Activated T-cell treated with anti-CD3 and anti-CD28 coated beads for 4 hours (primary cell): ENCODE measurements around the gene ITGA11.
A peak's percentile ranks its signal among the peaks of the same experiment; 100 is the strongest.

Experiments used
- DNase-seq: peaks from one replicate; pipeline ENCODE4 v3.0.0-alpha.2; 2020

The ITGA11 gene

DNA sequence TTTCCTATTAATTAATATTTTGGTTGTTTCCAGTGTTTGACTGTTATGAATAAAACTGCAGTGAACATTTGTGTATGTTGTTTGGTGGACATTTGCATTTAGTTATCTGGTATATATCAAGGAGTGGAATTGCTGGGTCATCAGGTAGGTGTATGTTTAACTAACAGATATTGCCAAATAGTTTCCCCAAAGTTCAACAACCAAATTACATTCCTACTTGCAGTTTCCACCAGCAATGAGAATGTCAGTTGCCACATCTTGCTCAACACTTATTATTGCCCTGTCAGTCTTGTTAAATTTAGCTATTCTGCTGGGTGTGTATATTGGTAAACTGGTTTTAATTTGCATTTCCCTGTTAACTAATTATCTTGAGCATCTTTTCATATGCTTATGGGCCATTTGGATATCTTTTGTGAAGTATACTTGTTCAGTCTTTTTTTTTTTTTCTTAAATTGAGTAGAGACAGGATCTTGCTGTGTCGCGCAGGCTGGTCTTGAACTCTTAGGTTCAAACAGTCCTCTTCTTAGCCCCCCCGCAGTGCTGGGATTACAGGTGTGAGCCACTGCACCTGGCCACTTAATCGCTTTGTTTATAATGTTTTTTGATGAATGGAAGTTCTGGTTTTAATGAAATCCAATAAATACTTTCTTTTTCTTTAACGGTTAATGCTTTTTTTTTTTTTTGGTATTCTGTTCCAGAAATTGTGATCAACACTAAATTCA, 146.5 kb downstream of the ITGA11 start:
- DNase-seq: no peak

- no peak for DNase-seq
Measured at GRCh38 chr15:68284616-68285258, 147.2 kb downstream of the ITGA11 start.

DNA sequence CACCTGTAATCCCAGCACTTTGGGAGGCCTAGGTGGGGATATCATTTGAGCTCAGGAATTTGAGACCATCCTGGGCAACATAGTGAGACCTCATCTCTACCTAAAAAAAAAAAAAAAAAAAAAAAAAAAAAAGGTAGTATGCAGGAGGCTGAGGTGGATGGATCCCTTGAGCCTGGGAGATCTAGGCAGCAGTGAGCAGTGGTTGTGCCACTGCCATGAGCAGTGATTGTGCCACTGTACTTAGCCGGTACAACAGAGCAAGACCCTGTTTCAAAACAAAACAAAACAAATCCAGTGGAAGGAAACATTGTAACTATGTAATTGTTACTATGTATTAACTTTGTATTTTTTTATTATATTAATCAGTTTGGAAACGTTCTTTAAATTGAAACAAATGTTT, 148.6 kb downstream of the ITGA11 start:
- DNase-seq: no peak

DNA sequence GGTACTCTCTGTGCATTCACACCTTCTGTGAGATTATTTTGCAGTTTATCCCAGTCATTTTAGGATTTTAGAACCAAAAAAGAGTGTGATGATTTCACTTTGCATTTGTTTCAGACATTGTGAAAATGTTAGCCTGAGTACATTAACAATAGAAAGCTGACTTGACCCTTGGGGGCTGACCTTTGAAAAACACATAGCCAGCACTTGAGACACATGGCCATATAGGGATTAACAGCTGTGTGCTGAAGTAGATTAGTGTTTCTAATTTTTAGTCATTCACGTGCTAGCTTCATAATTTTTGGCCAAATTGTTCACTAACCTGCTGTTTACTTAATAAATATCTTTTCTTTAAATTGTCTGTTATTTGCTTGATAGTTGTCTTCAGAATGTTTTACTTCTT, 151.0 kb downstream of the ITGA11 start:
- no peak for DNase-seq

DNA sequence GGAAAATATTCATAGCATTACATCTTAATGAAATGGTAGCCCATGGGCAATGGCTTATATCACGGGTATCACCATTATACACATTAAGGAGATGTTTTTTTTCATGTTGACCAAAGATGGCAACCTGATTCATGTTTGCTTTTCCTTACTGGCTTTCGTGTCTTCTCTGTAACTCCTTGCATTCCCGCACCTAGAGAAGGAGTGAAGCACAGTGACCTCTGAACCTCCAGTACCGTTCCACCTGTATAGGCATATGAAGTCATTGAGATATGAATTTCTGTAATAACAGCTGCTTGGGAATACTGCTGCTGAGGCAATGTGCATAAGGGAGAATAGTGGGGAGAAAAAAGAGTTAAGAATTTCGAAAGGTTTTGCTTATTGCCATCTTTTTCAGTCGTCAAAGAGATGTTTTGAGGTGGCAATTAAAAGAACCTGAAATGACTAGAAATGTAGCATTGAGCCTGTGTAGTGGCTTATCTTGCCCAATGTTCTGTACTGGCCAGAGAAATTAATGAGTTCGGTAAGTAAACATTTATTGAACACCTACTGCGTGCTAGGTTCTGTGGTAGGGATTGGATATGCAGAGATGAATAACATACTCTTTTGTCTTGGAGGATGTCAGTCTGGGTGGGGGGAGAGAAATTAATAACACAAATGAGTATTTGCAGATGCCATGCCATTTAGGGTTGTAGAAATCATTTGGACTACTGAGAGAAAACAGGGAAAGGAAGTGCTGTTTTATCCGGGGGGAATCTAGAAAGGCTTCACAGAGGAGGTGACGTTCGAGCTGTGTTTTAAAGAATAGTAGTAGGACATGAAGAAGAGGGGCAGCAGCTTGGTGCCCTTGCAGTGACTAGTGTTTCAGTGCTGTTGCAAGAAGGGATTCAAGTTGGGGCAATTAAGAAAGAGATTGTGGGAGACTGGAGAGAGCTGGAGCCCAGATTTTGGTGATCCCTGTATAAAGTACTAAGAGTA, 151.9 kb downstream of the ITGA11 start:
- no peak for DNase-seq

DNA sequence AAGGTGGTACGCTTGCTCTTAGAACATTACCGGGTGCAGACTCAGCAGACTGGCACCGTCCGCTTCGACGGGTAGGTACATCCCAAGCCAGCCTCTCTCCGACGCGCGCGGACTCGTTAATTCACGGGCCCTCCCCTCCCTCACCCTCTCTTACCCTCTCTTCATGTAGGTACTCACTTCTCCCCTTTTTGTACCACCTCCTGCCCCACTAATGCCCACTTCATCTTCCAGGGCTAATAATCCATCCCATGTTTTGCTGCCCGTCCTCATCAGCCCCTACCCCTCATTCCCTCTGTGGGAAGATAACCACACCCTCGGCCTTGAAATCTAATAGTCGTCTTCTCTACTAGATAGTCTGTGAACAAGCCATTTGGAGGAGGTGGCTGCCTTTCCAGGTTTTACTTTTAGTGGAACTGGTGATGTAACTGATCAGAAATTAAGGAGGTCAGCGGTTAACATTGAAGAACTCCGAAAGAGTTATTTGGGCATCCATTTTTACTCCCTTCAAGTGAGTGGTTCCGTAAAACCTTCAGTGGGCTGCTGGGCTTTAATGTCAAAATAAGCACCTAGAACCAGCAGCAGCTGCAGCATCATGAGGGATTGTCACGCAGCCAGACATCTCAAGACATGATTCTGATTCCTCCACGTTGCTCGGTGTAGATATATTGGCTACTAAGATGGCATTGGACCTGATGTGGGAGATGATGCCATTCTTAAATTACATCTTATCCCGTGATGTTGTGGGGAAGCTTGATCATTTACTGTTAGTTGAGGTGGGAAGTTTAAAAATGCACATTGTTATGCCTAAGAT, 153.2 kb downstream of the ITGA11 start:
- DNase-seq: no peak

- DNase-seq: peak; percentile 48
Measured at GRCh38 chr15:68278345-68278594, 153.7 kb downstream of the ITGA11 start.

GRCh38 chr15:68277603-68278344, 154.2 kb downstream of the ITGA11 start, which contains the start of gene FEM1B:
TSS of gene FEM1B (plus strand) at chr15:68277745. CDS start at chr15:68278418, 673 bp downstream.
- DNase-seq: peak; percentile 84

DNA sequence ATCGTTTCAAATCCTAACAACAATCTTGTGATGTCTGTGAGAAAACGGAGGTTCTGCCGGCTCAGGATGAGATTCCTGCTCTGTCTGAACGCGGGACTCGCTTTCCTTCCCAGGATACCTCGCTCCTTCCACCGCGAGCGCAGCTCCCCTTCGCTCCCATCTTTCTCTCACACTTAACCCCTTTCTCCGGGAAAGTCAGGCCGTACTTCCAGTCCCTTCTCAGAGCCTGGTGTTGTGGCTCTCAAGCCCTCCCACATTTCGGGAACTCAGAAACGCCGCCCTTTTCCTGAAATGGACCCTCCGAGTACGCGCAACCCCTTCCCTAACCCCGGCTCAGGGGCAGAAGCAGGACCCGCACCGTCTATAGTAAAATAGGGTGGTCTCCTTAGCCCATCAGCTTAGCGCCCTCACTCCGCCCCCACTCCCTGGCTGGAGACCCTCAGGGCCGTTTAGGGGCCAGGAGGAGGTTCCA, 154.8 kb downstream of the ITGA11 start:
- DNase-seq: no peak

DNA sequence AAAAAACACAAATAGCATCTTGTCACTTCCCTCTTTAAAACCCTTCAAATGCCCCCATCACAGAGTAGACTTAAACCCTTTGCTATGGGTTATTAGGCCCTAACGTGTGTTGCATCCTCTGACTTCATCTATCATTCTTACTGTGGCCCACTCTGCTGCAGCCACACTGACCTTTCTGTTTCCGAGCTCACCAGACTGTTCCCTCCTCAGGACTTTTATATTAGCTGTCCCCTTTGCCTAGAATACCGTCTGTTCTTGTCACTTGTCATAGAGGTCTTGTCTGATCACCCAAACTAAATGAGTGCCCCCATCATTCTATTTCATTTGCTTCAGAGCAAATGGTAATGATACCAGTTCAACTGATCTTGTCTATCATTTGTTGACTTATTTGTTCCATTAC, 155.3 kb downstream of the ITGA11 start:
- DNase-seq: no peak

DNA sequence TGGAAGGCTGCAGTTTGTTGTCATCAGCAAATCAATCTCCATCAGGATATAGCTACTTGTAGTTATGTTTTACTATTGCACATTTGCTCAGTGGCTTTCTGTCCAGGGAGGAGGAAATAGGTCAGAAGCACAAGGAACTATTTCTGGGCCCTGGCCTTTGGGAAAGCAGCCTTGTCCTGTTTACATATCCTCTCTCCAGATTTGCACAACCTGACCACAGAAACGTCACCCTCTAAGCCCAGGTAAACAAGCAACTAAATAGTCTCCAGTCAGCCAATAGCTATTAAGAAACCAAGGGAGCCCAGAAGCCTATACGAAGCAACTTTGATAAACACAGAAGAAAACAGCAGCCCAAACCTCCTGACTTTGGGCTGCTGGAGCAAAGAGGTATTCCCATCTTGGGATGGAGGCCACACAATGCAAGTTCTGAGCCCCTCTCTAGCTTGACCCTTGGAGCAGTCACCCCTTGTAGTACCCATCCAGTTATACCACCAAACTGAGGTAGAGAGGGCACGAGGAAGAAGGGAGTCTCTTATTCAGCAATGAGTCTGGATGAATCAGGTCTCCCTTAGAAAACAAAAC, 156.7 kb downstream of the ITGA11 start:
- no peak for DNase-seq

DNA sequence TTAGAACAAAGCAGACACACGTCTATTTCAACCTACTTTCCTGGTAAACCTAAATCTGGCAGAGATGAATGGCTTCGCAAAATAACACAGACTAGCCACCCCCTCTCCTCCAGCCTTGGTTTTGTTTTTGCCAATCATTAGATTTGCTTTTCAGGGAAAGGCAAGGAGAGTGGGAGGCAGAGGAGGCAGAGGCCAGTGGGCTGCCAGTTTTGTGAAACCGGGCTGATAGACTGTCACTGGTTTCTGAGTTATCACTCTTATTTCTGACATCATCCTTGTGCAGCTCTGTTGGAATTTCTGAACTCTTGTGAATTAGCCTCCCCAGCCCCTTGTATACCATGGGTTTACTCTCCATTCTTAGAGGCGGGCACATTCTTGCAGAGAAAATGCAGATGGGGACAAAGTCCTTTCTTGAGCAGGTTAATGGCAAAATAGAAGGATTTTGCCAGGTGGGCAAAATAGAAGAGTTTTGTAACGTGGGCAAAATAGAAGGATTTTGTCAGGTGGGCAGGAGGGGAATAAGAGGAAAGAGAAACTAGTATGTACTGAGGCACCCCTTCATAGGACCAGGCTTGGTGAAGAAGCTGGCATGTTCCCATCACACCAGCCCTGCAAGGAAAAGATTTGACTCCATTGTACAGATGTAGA, 157.6 kb downstream of the ITGA11 start:
- DNase-seq: no peak

GRCh38 chr15:68272721-68273271, 159.2 kb downstream of the ITGA11 start:
- no peak for DNase-seq

DNA sequence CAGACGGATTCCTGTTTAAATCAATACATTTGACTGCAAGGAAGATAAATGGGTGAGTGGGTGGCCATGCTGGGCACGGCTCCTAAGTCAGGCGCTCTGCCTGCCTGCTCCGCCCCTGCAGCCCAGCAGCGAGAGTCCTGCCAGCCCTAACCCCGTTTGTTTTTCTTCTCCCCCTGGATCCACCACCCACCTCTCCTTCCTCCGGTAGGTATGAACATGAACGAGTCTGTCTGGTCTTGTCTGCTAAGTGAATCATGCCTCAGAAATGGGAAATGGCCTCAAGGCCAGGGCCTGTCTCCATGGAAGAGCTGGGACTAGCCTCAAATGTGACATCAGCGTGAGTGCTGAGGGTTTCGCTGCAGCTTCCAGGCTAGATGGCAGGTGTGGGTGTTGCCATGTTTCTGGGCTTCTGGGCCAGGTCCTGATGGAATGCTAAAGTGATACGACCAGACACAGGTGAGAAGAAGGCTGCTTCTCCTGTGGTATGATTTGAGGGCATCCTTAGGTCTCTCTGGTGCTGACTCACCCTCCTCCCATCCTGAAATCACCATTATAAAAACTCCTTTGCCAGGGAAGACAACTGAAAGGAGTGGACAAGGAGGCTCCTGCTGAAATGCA, 160.0 kb downstream of the ITGA11 start:
- DNase-seq: no peak

- DNase-seq: no peak
Measured at GRCh38 chr15:68268405-68268804, 163.6 kb downstream of the ITGA11 start.

- DNase-seq: no peak
Measured at GRCh38 chr15:68265674-68266073, 166.3 kb downstream of the ITGA11 start.

DNA sequence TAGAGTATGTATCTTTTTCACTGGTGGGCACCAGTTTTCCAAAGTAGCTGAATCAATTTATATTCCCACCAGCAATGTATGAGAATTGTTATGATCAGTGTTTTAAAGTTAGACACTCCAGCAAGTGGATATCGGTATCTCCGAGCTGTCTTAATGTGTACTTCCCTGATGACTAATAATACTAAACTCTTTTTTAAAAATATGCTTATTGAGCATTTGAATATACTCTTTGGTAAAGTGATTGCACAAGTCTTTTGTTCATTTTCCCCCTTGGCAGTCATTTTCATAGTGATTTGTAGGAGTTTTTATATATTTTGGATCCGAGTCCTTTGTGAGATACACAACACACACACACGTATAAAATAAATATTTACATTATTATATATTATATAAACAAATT, 166.9 kb downstream of the ITGA11 start:
- no peak for DNase-seq

DNA sequence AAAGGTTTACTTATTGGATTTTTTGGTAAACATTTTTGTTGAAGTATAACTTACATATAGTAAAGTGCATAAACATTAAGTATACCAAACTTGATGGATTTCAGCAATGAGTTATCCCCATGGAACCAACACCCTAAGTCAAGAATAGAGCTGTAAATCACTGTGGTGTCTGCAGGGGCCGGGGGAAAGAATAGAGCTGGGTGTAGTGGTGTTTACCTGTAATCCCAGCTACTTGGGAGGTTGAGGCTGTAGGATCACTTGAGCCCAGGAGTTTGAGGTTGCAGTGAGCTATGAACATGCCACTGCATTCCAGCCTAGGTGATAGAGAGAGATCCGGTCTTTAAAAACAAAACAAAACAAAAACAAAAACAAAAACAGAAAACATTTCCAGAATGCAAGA, 167.7 kb downstream of the ITGA11 start:
- no peak for DNase-seq

- no peak for DNase-seq
Measured at GRCh38 chr15:68262514-68263356, 169.2 kb downstream of the ITGA11 start.
